HG03378 (cell line): ENCODE results near the gene RFX8.

Experiments
- ATAC-seq: cut with Tn5 transposase; IDR thresholded peaks from one replicate; pipeline ENCODE4 v1.9.1; 2021; ENCODE audit warnings: mild to moderate bottlenecking, moderate library complexity; ENCODE audit not compliant: unreplicated experiment

The RFX8 gene

DNA sequence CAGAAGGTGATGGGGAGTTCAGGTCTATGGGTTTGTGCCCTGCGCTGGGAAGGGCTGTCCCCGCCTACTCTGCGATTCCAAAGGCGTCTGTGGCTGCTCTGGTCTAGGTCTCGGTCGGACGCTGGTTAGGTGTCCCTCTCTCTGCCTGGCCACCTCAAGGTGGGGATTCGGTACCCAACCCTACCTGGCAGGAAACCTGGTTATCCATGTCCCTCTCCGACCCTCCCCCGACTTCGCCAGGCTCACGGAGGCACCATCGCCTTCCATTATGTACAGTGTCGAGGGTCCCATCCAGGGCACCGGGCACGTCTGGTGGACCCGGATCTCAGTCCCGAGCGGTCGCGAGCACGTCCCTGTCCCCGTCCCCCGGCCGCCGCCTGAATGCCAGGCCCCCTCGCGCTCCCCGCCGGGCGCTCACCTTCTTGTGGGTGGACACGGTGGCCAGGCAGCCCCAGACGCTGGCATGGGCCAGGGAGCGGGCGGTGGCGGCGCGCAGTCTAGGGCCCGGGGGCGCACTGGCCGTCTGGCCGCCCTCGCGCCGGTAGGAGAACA lies 88.2 kb downstream of the RFX8 start:
- ATAC-seq, result no peak

DNA sequence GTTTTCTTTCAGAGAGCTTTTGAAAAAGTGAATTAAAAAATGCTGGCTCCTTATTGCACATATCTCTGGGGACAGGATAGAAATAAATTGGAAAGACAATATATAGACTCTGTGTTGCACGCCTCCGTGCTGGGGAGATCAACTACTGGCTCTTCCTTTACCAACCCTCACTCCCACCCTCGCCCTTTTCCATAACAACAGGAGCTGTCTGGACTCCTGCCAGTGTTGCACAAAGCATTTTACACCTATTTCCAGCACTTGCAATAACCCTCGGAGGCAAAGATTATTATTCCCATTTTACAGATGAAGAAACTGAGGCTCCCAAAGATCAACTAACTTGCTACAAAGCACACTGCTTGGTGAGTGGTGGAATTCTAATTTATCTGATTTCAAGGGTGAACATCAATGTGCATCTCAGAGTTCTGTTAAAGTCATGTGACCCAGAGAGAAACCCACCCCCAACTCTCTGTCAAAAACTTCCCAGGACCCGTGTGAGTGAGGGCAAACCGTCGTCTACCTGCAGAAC lies 91.8 kb downstream of the RFX8 start:
- no peak for ATAC-seq

DNA sequence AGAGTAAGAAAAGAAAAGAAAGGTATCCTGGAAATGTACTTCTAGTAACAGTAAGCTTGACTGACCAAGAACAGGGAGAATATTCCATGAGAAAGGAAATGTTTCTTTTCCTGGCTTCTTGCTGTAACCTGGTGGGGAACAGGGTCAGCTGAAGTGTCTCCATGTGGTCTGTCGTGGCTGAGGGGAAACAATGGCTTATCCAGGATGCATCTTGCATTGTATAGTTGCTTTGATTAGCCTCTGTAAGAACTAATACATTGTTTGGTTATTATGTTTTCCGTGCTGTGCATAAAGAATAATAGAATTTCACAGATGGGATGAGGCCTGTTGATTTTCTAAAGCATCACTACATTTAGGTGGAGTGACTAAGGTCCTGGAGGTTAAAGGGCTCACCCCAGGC lies 92.5 kb downstream of the RFX8 start:
- no peak for ATAC-seq

DNA sequence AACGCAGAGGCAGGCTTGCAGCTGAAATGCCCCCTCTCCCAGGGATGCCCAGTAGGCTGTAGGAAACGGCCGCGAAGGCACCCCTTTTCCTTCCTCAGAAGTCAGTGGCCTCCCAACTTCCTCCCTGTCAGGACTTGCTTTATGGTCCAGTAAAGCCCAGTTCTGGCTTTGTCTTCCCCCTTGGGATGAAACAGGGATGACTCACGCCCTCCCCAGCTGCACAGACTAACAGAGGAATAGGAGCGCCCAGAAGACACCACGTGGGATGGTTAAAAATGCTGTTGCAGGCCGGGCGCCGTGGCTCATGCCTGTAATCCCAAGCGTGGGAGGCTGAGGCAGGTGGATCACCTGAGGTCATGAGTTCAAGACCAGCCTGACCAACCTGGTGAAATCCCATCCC lies 94.5 kb downstream of the RFX8 start:
- no peak for ATAC-seq

DNA sequence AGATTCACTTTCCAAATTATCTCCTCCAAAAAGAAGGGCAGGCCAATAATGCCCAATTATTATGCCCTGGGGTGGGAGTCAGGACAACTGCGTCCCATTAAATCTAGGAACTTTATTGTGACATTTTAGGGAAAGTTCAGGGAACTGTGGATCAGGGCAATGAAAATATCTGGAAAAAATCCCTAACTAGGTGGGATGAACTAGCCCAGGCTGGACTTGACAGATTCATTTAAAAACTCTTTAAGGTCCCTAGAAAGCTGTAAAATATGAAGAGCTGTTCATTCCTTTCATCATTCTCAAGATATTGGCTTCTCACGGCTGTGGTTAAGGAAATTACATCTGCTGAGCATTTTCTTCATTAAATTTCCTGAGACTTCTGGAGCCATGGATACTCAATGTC lies 95.8 kb downstream of the RFX8 start:
- ATAC-seq, result no peak

DNA sequence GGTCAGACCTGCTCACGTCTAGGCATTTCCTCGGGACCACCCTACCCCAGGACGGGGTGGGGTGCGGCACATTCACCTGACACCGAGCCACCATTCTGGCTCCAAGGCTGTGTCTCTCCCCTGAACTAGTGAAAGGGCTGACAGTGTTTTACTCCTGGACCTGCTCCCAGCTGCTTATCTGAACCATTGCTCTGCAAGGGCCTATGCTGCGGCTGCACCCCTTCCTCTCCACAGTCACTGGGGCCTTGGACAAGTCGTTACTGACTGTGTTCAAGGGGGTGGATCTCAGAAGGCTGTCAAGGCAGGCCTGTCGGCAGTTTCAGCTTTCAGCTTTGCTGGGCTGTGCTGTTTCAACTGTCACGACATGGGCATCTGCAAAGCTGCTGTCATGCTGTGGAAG lies 99.3 kb downstream of the RFX8 start:
- no peak for ATAC-seq

DNA sequence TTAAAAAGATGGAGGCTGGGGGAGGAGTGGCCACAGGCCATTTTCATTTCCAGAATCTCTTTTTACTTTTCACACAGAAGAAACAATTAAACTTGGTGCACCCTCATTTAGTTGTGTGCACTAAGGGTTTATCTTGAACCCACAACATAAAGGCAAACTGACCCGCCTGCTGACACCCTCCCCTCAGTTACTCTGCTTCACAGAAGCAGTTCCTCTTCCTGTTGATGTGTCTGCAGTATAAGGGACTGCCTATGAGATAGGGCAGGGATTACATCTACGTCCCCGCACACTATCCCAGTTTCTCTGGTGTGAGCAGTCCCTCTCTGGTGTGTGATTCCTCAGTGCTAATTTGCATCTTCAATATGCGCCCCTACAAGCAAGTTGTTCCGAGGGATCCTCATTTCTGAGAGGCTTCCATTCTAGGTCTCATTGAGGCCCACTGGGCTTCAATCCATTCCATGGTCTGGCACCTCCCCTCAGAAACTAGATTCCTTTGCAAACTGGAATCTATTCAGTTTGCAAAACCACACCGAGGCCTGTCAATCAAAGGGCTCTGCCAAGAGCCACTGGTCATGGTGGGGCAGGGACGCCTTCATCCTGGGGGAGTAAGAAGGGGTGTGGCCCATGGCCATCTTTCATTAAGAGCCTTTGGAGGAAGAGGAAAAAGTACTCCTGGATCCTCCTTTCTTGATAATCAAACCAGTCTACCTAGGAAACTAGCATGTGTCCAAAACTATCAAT lies 99.9 kb downstream of the RFX8 start:
- no peak for ATAC-seq

DNA sequence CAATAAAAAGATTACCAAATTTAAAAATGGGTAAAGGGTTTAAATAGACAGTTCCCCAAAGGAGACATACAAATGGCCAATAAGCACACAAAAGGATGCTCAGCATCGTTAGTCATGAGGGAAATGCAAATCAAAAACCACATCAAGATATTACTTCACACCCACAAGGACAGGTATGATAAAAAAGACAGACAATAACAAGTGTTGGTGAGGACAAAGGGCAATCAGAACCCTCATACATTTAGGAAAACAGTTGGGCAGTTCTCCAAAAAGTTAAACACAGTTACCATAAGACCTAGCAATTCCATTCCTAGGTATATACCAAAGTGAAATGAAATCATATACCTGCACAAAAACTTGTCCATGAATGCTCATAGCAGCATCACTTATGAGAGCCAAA lies 102.1 kb downstream of the RFX8 start:
- no peak for ATAC-seq

DNA sequence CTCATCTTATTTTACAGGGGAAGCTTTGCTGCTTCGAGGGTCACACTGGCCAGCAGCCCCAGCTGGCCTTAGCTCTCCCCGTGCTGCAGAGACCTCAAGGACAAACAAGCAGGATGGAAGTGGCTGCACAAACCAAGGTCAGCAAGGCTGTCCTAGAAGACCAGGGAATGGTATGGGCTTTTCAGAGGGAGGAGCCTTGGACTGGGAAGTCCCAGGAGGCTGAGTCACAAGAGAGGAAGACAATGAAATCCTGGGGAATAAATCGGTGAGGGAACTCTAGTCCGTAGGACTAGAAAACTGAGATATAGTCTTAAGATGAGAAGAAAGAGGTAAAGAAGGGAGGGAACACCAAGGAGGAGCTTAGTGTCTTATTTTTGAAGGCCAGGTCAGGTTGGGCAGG lies 103.3 kb downstream of the RFX8 start:
- no peak for ATAC-seq

DNA sequence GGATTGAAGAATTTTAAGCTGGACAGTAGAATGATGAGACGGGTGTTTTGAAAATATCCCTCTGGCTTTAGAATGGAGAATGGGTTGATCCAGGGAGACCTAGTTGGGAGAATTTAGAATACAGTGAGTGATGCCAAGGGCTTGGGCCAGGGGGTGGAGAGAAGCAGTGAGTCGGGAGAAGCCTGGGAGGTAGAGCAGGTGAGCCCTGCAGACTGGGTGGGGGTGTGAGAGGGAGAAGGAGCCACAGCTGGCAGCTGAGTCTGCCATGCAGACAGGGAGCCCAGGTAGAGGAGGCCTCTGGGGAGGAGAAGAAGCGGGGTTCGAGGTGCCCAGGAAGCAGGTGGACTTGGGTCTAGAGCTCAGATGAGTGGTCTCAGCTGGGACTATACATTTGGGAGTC lies 105.8 kb downstream of the RFX8 start:
- ATAC-seq, result no peak

DNA sequence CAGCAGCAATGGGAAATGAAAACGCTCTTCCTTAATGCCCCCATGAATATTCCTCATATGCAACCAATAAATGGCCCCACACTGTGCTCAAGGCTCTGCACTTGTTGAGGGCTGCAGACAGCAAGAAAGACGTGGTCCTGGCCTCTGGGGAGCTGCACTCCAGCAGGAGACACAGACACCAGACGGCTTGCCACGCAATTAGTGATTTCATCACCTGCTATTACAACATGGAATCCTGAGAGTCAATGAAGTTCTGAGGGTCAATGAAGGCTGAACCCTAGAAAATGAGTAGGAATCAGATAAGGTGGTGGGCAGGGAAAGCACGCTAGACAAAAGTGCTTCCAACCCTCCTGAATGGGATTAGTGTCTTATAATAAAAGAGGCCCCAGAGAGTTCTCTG lies 106.5 kb downstream of the RFX8 start:
- ATAC-seq, result no peak

DNA sequence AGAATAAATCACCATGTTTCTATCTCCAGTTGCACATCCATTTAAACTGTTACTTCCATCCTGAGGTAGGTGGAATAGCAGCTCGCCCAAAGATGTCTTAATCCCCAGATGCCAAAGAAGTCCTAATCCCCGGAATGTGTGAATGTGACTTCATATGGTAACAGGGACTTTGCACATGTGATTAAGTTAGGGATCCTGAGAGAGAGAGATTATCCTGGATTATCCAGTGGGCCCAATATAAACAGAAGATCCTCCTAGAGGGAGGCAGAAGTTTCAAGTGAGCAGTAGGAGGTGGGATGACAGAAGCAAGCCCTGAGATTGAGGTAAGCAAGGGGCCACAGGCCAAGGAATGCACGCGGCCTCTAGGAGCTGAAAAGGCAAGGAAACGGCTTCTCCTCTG lies 107.4 kb downstream of the RFX8 start:
- no peak for ATAC-seq

DNA sequence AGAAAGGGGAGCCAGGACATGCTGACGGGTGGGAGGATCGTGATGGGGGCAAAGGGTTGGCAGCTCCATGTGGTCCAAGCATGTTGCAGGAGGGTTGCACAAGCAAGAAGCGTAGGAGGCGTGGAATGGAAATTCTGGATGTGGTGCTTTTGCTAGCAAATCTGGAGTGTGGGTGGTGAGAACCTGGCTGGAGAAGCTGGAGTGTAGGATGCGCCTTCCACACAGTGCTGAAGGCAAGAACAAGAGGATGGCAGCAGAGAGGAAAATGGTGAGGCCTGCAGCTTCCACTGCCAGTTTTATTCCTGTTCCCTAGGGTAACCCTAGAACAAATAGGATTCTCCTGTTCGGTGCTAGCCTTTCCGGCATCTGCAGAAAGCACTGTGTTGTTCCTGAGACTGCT lies 110.0 kb downstream of the RFX8 start:
- no peak for ATAC-seq

DNA sequence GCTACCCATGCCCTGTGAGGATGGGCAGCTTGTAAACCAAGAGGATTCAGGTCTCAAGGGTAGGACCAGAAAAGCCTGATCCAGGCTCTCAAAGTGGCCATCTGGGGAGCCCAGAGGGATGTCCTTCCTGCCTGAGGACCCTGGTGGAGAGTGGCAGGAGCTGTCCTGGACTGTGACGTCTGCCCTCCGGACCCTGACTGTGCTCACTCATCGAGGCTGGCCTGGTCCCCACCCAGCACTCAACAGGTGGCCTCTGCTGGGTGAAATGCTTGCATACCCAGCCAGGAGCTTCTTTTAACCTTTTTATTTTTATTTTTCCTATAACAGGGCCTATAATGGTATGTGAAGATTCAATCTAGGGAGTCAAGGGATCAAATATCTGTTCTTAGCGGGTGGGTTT lies 112.1 kb downstream of the RFX8 start:
- ATAC-seq, result no peak

DNA sequence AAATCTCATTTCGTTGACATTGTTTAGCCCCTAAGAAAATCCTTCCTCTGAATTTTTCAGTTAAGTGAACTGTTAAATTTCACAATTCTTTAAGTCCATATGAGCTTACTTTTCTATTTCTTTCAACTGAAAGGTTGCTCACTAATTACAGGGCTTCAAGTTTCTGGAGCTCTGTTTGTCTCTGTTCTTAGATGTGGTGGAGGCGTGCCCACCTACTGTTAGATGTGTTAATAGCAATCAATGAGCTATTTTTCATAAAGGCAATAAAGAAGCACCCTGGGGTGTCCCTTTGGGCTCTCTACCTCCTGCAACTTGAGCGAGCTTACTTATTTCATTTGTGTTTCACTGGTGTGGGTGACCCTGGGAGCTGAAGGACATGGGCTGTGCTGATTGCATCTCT lies 112.6 kb downstream of the RFX8 start:
- no peak for ATAC-seq

DNA sequence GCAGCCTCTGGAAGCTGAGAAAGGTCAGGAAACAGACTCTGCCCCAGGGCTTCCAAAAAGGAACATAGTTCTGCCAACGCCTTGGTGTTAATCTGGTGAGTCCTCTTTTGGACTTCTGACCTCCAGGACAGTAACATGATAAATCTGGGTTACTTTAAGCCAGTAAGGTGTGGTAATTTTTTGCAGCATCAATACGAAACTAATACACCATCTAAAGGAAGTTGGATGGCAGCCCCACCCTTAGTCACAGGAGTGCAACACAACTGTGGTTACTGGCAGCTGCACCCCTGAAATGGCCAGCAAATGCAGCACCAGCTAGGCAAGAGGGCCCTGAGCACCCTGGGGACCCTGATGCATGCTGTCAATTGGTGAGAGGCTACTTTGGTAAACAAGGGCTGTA lies 113.4 kb downstream of the RFX8 start:
- peak; percentile 58 for ATAC-seq

DNA sequence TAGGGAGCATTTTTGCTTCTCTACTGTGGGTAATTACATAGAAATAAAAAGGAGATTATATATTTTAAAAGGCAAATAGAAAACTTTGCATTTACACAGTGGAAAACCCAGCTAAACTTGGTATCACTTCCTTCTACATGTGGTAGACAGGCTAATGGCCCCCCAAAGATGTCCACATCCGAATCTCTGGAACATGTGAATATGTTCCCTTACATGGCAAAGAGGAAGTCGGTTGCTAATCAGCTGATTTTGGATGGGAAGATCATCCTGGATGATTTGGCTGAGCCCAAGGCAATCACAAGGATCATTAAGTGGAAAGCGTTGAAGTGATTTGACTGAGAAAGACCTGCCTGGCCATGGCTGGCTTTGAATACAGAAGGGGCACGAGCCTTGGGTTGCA lies 113.8 kb downstream of the RFX8 start:
- ATAC-seq, result no peak

DNA sequence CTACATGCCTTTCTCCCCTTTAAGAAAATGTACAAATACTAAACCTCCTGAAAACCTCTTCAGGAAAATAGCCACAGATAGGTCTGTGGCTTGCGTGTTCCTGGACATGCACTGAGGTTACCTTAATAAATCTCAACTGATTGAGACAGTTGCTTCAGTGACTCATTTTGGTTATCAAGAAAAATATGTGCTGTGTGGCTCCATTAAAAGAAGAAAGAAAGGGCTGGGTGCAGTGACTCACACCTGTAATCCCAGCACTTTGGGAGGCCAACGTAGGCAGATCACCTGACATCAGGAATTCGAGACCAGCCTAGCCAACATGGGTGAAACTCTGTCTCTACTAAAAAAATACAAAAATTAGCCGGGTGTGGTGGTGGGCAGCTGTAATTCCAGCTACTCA lies 114.7 kb downstream of the RFX8 start:
- no peak for ATAC-seq

DNA sequence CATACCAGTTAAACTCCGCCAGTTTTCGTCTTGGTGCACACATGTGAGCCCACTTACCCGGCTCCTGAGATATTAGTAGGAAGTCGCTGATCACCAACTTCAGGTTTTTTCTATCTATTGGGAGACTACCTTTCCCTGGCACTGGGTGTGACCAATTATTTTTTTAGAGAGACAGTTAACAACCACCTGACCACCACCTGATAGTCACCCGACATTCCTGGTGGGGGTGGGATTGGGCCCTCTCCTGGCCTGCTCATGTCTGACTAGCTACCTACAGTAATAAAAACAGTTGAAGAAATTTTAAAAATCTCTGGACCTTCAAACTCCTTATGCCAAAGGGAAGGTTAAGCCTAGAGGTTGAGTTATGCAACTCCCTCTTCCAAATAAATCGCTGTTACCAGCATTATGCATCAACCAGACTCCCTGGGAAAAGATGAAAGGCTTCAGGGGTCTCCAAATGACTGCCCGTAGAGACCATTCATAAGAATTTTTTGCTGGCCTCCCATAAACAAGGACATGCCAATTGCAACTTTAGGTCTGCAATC lies 115.4 kb downstream of the RFX8 start:
- ATAC-seq, result no peak

DNA sequence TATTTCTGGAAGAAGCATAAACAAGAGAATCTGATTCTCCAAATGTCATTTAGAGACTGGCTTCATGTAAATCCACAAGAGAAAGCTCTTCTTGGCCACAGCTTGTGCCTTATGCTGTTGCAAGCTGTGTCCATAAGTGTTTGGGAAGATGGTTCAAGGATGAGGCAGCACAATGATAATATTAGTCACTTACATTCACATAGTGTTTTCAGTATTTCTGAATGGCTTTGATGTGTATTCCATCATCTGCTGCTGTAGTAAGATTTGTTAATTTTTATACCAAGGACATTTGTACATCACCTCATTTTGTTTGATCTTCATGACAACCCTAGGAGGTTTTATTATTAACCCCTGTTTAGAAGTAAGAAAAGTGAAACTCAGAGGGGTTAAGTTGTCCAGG lies 117.5 kb downstream of the RFX8 start:
- no peak for ATAC-seq

DNA sequence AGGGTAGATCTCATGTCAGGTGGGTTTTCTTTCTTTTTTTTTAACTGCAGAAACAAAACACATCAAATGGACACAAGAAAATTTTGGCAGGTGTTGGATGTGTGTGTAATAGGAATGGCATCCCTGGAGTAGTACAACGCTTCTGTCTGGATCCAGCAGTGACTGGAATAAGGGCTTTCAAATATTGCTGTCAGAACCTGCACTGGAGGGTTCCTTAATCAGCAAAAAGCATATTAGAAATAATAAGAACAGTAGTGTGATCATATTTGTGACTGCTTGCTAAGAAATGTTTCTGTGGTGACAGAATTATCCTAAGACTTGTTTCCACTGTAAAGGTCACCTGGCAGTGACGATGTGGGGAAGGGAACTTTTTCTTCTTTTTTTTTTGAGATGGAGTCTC lies 118.4 kb downstream of the RFX8 start:
- ATAC-seq, result no peak

DNA sequence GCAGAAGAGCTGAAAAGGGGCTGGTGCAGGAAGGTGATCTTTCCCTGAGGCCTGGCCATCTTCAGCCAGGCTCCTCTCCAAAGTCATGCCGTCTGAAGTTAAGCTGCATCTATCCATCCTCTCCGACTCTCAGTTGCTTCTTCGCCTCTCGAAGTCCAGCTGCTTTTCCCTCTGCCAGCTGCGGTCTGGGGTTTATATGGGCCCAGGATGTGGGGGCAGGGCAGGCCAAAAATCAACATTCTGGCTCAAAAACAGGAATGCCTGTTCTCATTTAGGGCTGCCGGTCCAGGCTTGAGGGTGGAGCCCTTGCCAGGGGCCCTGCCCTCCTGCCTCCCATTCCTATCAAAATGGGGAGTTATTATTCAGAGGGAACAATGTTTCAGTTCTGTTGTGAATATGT lies 118.9 kb downstream of the RFX8 start:
- ATAC-seq, result no peak
